ENCODE measurements around the gene TNIK.

GRCh38 chr3:171358181-171358880 lies 101.9 kb downstream of the TNIK start:
- TF ChIP-seq CTCF (conservative IDR thresholded peaks at IDR 0.05; ENCODE audit: low read depth in 2 of 2) (no peak), REST (IDR thresholded peaks at IDR 0.05; ENCODE audit: unreplicated experiment) (no peak), EZH2phosphoT487 (IDR thresholded peaks at IDR 0.05; ENCODE audit: unreplicated experiment) (no peak), CREB1 (CRISPR knock-in tag; IDR thresholded peaks at IDR 0.05; ENCODE audit: low read depth) (no peak), EZH2 (IDR thresholded peaks at IDR 0.05; ENCODE audit: low read depth, unreplicated experiment) (no peak), NANOG (IDR thresholded peaks at IDR 0.05; ENCODE audit: borderline replicate concordance) (no peak), POLR2AphosphoS5 (IDR thresholded peaks at IDR 0.05; ENCODE audit: low read depth) (no peak), ZNF462 (CRISPR knock-in tag; IDR thresholded peaks at IDR 0.05) (no peak), JUNB (IDR thresholded peaks at IDR 0.05; ENCODE audit: unreplicated experiment) (no peak)
